COLO668 (cell line): Measurements from ENCODE around the gene LBHD1.
"Not testable (repeated sequence)": the region's sequence is repeated elsewhere in the genome, so short reads cannot be mapped to it uniquely, and the experiment has no call there.

Experiments used
- DNase-seq: peaks from one replicate; lab custom pipeline; 2025; ENCODE audit not compliant: unreplicated experiment; lab: John Stamatoyannopoulos, UW

LBHD1 gene

DNA sequence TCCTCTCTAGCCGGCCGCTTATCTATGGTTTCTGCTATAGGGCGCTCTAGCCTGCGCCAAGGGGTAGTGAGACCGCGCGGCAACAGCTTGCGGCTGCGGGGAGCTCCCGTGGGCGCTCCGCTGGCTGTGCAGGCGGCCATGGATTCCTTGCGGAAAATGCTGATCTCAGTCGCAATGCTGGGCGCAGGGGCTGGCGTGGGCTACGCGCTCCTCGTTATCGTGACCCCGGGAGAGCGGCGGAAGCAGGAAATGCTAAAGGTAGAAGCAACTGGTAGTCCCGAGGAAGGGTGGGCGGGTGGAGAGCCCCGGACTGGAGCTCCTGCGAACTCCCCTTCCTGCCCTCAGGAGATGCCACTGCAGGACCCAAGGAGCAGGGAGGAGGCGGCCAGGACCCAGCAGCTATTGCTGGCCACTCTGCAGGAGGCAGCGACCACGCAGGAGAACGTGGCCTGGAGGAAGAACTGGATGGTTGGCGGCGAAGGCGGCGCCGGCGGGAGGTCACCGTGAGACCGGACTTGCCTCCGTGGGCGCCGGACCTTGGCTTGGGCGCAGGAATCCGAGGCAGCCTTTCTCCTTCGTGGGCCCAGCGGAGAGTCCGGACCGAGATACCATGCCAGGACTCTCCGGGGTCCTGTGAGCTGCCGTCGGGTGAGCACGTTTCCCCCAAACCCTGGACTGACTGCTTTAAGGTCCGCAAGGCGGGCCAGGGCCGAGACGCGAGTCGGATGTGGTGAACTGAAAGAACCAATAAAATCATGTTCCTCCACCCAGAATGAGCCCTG lies at the start of gene LBHD1, which contains the start of gene UQCC3:
Gene LBHD1, minus strand, starts transcription at position 660 of the 782 bp plus-strand sequence. CDS start 2,236 bp downstream, outside the sequence.
Gene UQCC3, plus strand, starts transcription at position 66 of the 782 bp plus-strand sequence. Its CDS starts 73 bp downstream, at position 139.
- DNase-seq, result peak; percentile 86

DNA sequence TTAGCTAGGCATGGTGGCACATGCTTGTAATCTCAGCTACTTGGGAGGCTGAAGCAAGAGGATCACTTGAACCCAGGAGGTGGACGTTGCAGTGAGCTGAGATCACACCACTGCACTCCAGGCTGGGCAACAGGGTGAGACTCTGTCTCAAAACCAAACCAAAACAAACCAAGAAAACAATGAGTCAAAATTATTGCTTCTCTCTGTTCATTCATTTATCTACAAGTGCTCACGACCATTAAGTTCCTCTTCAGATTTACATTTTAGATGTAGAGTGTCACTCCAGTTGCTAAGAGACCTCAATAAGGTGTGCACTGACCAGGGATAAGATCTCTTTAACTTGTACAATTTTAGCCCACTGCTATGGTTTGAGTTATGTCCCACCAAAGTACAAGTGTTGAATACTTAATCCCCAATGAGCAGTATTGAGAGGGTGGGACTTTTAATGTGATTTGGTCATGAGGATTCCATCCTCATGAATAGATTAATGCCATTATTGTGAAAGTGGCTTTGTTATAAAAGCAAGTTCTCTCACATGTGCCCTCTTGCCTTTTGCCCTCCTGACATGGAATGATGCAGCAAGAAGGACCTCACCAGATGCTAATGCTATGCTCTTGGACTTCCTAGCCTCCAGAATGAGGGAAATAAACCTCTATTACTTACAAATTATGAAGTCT lies 47.4 kb upstream of the LBHD1 start:
- DNase-seq, result no peak

- no peak for DNase-seq
Measured at GRCh38 chr11:62716816-62717215, 44.7 kb upstream of the LBHD1 start.

GRCh38 chr11:62716206-62716605 lies 44.1 kb upstream of the LBHD1 start:
- no peak for DNase-seq

DNA sequence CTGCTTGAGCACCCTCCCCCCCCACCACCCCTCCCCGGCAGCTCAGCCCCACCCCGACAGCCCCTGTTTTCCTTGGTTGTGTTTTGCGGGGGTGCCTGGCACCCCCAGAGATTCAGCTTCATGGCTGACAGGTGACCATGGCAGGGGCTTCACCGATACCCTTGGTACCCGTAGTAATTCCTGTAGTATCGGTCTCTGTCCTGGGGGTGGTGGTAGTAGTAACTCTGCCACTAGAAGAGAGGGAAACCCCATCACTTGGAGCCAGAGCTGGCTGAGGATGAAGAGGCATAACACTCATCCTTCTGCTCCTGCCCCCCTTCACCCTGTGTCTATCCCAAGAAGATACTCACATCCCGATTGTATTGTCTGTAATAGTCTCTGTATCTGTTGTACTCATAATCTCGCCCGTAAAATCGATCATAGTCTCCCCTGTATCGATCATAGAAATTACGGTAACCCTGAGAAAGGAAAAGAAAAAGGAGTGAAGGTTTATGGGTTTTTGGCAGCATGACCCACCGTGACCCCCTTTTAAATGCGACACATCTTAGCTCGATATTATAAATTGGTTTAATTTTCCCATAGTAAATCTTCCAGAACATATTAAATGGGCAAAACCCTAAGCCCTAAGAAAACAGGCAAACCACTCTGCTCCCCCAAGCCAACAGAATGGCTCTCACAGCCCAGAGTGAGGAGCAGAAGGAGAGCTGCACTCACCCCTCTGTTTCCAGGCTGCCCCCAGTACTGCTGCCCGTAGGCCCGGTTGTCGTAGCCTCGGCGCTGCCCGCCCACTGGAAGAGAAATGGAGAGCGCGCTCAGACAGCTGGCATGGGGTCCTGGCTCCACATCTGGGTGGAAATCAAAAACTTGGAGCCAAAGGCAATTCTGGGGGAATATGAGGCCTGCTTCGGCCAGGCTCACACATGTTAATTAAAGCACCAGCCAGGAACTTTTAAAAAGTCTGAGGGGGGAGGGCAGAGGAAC lies 43.4 kb upstream of the LBHD1 start:
- DNase-seq, result no peak

- DNase-seq, result no peak
Measured at GRCh38 chr11:62713343-62713742, 41.3 kb upstream of the LBHD1 start.

DNA sequence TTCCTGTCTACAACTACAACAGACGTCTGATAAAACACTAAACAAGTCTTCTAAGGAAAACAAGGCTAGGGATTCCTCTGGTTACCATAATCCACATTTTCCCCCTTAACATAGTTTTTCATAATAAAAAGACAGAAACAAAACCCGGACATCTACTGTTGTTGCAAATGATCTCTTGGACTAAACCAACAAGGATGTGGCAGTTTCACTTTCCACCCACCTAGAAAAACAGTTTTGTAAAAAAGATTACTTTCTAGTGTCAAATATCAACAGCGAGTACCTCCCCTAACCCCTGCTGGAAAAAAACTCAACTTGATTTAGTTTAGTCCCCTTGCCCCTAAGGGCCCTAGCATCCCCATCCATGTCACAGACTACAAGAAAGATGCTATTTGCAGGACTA lies 40.8 kb upstream of the LBHD1 start:
- no peak for DNase-seq

GRCh38 chr11:62712276-62712812 lies 40.3 kb upstream of the LBHD1 start:
- DNase-seq, result no peak

GRCh38 chr11:62710001-62710345 lies 37.9 kb upstream of the LBHD1 start:
- DNase-seq, result peak; percentile 37

DNA sequence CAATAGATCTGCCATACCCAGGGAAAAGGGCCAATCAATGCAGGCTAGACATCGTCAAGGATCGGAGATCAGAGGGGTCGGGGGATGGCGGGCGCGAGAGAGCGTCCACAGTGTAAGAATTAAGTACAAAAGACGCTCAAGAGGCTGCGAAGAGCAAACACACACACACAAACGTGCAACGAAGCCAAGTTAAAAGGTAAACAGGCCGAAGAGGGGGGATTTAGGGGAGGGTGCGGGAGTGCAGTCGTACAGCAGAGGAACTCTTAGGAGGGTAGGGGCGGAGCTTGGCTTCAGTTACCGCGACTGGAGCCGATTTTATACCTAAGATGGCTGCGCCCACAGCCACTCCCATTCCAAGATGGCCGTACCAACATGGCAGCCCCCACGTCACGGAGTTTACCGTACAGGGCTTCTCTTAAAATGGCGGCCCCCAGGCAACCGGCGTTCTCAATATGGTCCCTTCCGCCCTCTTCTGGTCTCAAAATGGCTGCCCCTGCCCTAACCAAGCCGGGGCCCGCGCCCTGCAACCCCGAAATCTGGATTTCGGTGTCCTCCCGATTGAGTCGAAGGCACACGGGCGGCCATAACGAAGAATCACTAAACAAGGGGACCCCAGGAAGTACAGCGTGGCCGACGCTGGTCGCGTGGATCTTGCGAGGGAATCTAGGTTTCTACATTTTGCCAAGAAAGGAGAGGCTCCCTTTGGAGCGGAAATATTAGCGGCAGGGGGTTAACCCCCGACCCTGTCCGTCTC lies 37.4 kb upstream of the LBHD1 start:
- peak; percentile 97 for DNase-seq

GRCh38 chr11:62708793-62709192 lies 36.7 kb upstream of the LBHD1 start:
- DNase-seq, result peak; percentile 55

DNA sequence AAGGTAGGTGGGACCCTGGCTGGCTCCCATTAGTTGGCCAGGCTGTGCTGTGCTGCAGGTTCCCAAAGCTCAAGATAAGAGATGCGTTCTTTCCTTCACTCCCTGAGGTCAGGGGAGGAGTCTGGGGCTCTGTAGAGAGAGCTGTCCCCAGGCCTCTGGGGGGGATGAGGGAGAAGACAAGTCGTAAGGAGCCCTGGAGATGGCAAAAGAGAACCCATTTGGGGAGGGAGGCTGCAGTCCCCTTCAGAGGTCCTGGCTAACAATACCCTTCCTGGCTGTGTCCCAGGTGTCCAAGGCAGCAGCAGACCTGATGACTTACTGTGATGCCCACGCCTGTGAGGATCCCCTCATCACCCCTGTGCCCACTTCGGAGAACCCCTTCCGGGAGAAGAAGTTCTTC lies 36.3 kb upstream of the LBHD1 start:
- DNase-seq, result no peak

- DNase-seq, result peak; percentile 8
Measured at GRCh38 chr11:62707277-62707861, 35.3 kb upstream of the LBHD1 start, which contains the start of the genes BSCL2 and GNG3. BSCL2 (minus strand) TSS chr11:62707424; CDS start chr11:62707195, 229 bp downstream. GNG3 (plus strand) TSS chr11:62707676; CDS start chr11:62708296, 620 bp downstream.

DNA sequence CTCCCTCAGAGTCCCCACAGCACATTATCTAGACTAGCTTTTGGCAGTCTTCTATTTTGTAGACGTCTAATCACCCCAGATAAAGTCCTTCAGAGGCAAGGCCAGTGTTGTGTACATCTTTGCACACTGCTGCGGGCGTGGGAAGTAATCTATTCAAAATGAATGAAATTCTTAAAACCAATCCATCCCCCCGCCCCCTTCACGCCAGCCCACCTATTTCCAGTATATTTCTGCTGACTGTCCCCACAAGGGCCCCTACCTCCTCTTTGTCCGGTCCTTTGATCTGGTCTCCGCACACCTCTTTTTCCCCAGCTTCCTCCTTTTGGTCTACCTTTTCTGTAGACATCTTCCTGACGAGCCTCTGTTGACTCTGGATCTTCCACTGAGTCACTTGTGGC lies 34.8 kb upstream of the LBHD1 start:
- DNase-seq, result no peak

GRCh38 chr11:62705880-62706849 lies 34.1 kb upstream of the LBHD1 start:
- DNase-seq, result peak; percentile 97

DNA sequence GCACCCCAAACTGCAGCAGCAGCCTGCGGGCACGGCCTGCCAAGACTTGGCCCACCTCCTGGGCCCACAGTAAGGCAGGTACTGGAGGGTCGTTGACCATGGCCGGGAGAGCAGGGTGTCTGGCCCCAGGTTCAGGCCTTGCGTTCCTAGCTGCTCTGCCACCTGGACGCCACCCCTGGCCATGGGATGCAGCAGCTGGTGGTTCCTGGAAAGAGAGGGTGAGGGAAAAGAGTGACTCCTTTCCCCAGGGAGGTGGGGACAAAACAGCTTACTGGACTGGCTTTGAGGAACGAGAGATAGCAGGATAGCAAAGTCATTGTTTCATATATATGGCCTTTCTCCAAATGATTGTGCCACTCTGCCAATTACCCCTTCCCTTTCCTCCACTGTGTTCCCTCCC lies 33.3 kb upstream of the LBHD1 start:
- DNase-seq, result peak; percentile 44

DNA sequence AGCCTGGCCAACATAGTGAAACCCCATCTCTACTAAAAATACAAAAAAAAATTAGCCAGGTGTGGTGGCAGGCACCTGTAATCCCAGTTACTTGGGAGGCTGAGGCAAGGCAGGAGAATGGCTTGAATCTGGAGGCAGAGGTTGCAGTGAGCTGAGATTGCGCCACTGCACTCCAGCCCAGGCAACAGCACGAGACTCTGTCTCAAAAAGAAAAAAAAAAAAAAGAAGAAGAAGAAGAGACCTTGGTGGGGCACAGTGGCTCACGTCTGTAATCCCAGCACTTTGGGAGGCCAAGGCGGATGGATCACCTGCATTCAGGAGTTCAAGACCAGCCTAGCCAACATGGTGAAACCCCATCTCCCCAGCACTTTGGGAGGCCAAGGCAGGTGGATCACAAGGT lies 31.9 kb upstream of the LBHD1 start:
- DNase-seq, result not testable (repeated sequence)

DNA sequence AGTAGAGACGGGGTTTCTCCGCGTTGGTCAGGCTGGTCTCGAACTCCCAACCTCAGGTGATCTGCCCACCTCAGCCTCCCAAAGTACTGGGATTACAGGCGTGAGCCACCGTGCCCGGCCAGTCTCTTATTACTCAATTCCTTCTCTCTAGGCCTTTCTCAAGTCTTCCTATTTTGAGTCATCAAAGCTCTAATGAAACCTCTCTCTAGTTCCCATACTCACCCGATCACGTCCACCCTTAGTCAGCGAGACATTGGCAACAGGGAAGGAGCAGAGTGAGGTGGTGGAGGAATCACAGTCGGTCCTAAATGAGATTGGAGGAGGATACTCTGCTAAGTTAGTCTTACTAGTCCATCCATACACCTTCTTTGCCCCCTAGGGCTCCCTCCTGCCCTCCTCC lies 30.2 kb upstream of the LBHD1 start:
- no peak for DNase-seq
